Fibroblast of lung (primary cell): ENCODE data around the gene KCP. TPM values are rescaled to one million over a fixed set of nuclear protein-coding genes. Genes with fewer than 3 reads are reported as not detected.

Source experiments
- DNase-seq, 2 donors: peaks; one replicate each; pipeline versions ENCODE4 v3.0.0 to v3.0.0-alpha.2; 2010; ENCODE audit warnings: low read depth in 2 of 2
- H2AFZ ChIP-seq: 2 replicates; pipeline ENCODE4 v1.5.1; 2012; ENCODE audit warnings: low read length, control low read depth, inconsistent platforms
- H3K27ac ChIP-seq: 2 replicates; pipeline ENCODE4 v1.5.1; 2011; ENCODE audit warnings: low read length, control low read depth; ENCODE audit not compliant: insufficient read depth
- H3K27me3 ChIP-seq: 2 replicates; pipeline ENCODE4 v1.5.1; 2011; ENCODE audit warnings: mild to moderate bottlenecking, low read length; ENCODE audit not compliant: control insufficient read depth, insufficient read depth
- H3K36me3 ChIP-seq: 2 replicates; pipeline ENCODE4 v1.5.1; 2011; ENCODE audit warnings: low read length; ENCODE audit not compliant: control insufficient read depth, insufficient read depth
- H3K4me1 ChIP-seq: 2 replicates; pipeline ENCODE4 v1.5.1; 2011; ENCODE audit warnings: low read length; ENCODE audit not compliant: control insufficient read depth, insufficient read depth; ENCODE audit errors: extremely low read depth
- H3K4me2 ChIP-seq: 2 replicates; pipeline ENCODE4 v1.5.1; 2011; ENCODE audit warnings: low read length, control low read depth; ENCODE audit not compliant: insufficient read depth; ENCODE audit errors: extremely low read depth
- H3K4me3 ChIP-seq, 4 experiments: fragments of 200-600 bp in 1 of 4; sonication (generic) in 1 of 4; replicated peaks in 1 of 4; 2 replicates each; pipeline ENCODE4 v1.5.1; 2011 to 2016; ENCODE audit warnings: low read length in 4 of 4, low read depth in 3 of 4, mild to moderate bottlenecking in 3 of 4, control low read depth in 2 of 4, inconsistent platforms in 1 of 4, mixed read lengths in 1 of 4; ENCODE audit not compliant: insufficient read depth in 1 of 4; ENCODE audit errors: control extremely low read depth in 1 of 4
- H3K79me2 ChIP-seq: 2 replicates; pipeline ENCODE4 v1.5.1; 2012; ENCODE audit warnings: mild to moderate bottlenecking, low read length, inconsistent platforms; ENCODE audit not compliant: control insufficient read depth, insufficient read depth
- H3K9ac ChIP-seq: 2 replicates; pipeline ENCODE4 v1.5.1; 2011; ENCODE audit warnings: mild to moderate bottlenecking, low read length, control low read depth; ENCODE audit not compliant: insufficient read depth
- H3K9me3 ChIP-seq: 2 replicates; pipeline ENCODE4 v1.5.1; 2012; ENCODE audit warnings: low read depth, low read length; ENCODE audit not compliant: control insufficient read depth, insufficient read depth
- H4K20me1 ChIP-seq: 2 replicates; pipeline ENCODE4 v1.5.1; 2011; ENCODE audit warnings: low read length; ENCODE audit not compliant: control insufficient read depth, insufficient read depth; ENCODE audit errors: extremely low read depth
- EZH2 ChIP-seq: IDR thresholded peaks from 2 replicates; pipeline ENCODE4 v1.5.1; 2012; ENCODE audit warnings: low read length, control low read depth, mild to moderate bottlenecking; ENCODE audit errors: missing control alignments
- polyA plus RNA-seq, 2 donors: library from polyadenylated mRNA; depleted of rRNA in 1 of 2; stranded (reverse) in 1 of 2; unstranded in 1 of 2; fragments of >200 nt; gene quantifications; 2 replicates each; pipeline ENCODE4 v1.2.1, GENCODE V29; 2011 to 2012; ENCODE audit warnings: missing spikeins in 1 of 2
- total RNA-seq: library from RNA; depleted of rRNA; stranded (reverse); fragments of >200 nt; gene quantifications from 2 replicates; pipeline ENCODE4 v1.2.1, GENCODE V29; 2014
- TF ChIP-seq, protein P1 (sequence below), 2 donors: IDR thresholded peaks in 1 of 2; conservative IDR thresholded peaks in 1 of 2; 1 replicate in 1 of 2; 2 replicates in 1 of 2; pipeline ENCODE4 v1.5.1; 2011 to 2012; ENCODE audit warnings: low read length in 2 of 2, control low read depth in 1 of 2, inconsistent platforms in 1 of 2, low read depth in 1 of 2, mild to moderate bottlenecking in 1 of 2

Gene KCP
- total and polyA plus RNA-seq, 2 donors (not counting 1 experiment from before 2014, with no cell fraction given), result 0.08 to 0.50 TPM

DNA sequence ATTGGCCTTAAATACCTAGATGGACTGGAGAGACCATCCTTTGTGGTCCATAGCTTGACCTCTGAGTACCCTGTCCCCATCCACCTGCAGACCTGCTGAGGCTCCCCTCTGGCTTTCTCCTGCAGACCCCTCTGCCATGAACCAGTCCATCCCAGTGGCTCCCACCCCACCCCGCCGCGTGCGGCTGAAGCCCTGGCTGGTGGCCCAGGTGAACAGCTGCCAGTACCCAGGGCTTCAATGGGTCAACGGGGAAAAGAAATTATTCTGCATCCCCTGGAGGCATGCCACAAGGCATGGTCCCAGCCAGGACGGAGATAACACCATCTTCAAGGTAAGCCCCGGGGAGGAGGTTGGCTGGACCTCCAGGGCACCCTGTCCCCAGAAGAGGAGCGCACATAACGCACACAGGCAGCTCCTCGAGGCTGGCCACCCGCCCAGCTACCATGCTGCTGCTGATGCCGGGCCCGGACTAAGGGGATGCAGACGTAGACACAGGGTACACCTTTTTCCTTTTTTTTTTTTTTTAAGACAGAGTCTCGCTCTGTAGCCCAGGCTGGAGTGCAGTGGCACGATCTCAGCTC, 31.5 kb upstream of the KCP start:
- Histone ChIP-seq H3K36me3 (no peaks in the 10 kb centered on the region), H3K9ac (no peak overlapping the region), H2AFZ (no peak overlapping the region), H3K27me3 (peaks cover 23% of the 10 kb centered on the region), H3K4me3 (no peak overlapping the region), H3K9me3 (no peaks in the 10 kb centered on the region), H4K20me1 (no peaks in the 10 kb centered on the region), H3K27ac (no peak overlapping the region), H3K79me2 (no peaks in the 10 kb centered on the region), H3K4me1 (no peaks in the 10 kb centered on the region), H3K4me2 (no peak overlapping the region)
- TF ChIP-seq EZH2, result no peak
- TF ChIP-seq, protein P1, sequence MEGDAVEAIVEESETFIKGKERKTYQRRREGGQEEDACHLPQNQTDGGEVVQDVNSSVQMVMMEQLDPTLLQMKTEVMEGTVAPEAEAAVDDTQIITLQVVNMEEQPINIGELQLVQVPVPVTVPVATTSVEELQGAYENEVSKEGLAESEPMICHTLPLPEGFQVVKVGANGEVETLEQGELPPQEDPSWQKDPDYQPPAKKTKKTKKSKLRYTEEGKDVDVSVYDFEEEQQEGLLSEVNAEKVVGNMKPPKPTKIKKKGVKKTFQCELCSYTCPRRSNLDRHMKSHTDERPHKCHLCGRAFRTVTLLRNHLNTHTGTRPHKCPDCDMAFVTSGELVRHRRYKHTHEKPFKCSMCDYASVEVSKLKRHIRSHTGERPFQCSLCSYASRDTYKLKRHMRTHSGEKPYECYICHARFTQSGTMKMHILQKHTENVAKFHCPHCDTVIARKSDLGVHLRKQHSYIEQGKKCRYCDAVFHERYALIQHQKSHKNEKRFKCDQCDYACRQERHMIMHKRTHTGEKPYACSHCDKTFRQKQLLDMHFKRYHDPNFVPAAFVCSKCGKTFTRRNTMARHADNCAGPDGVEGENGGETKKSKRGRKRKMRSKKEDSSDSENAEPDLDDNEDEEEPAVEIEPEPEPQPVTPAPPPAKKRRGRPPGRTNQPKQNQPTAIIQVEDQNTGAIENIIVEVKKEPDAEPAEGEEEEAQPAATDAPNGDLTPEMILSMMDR (conservative IDR thresholded peaks at IDR 0.05 in 1 of 2, IDR thresholded peaks at IDR 0.05 in 1 of 2; ENCODE audit: low read depth in 1 of 2, low read length in 2 of 2), result no peak
- no peak for DNase-seq

DNA sequence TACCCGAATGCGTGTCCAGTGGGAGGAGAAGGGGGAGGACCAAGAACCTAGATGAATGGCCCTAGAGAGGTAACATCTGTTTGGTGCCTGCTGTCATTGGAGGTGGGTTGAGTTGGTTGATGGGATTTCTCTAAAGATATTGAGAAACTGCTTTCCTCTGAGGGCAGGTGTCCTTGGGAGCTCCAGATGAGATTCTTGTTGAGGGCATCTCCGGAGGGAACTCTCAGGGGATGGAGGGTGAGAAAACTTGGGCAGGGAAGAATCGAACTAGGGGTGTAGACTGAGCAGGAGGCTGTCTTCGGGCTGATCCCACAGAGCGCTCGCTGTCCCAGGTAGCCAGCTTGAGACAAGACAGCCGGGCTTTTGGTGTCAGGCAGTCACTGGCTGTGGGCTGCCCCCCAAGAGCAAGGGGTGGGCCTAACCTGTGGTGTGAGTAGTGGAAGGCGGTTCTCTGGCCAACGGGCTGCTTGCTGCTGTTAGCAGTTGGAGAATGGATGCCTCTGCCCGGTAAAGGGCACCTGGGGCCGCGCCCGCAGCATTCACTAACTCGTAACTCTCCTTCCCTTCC, 30.9 kb upstream of the KCP start:
- no peaks in the 10 kb centered on the region for H3K9me3 ChIP-seq
- no peaks in the 10 kb centered on the region for H4K20me1 ChIP-seq
- no peak overlapping the region for H2AFZ ChIP-seq
- no peaks in the 10 kb centered on the region for H3K4me1 ChIP-seq
- no peaks in the 10 kb centered on the region for H3K79me2 ChIP-seq
- no peaks in the 10 kb centered on the region for H3K36me3 ChIP-seq
- no peak overlapping the region for H3K27ac ChIP-seq
- DNase-seq, result no peak
- H3K4me3 ChIP-seq, result no peak overlapping the region
- no peak overlapping the region for H3K9ac ChIP-seq
- no peak overlapping the region for H3K4me2 ChIP-seq
- H3K27me3 ChIP-seq, result peaks cover 28% of the 10 kb centered on the region
- TF ChIP-seq, protein P1 (conservative IDR thresholded peaks at IDR 0.05 in 1 of 2, IDR thresholded peaks at IDR 0.05 in 1 of 2; ENCODE audit: low read depth in 1 of 2, low read length in 2 of 2), result no peak
- no peak for TF ChIP-seq EZH2

DNA sequence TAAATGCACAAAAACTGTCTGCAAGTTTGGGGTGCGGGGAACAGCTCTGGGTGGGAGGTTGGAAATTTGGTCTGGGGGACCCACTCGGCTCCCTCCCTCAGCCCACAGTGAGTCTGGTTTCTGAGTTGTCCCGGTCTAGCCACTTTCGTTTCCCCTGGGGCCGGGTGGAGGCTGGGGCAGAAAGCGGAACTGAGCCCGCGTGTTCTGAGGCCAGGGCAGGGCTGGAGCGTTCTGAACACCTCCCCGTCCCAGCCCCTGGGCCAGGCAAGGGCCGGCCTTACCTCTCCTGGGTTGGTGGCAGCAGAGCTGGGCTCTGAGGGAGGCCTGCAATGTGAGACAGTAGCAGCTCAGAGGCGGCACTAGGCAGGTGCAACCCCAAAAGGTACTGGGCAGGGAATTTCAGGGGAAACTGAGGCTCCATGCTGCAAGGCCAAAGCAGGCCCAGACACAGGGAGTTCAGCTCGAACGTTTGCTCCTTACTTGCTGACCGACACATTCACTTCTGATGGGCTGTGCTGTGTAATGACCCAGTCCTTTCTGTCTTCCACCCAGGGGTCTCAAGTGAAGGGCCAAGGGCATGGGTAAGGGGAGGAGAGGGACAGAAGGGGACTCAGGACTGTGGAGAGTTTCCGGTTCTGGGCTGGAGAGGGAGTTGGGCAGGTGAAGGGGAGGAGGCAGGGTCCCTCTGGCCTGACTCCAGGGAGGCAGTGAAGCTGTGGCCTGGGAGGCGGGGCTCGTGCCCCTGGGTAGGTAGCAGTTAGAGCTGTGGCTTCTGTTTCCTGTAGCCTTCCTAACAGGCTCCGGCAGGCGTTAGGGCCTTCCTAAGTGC, 30.2 kb upstream of the KCP start:
- Histone ChIP-seq H3K27me3 (peaks cover 28% of the 10 kb centered on the region), H3K4me1 (no peaks in the 10 kb centered on the region), H4K20me1 (no peaks in the 10 kb centered on the region), H3K9ac (no peak overlapping the region), H3K36me3 (no peaks in the 10 kb centered on the region), H3K4me2 (no peak overlapping the region), H3K27ac (no peak overlapping the region), H3K9me3 (no peaks in the 10 kb centered on the region), H3K79me2 (no peaks in the 10 kb centered on the region), H3K4me3 (no peak overlapping the region), H2AFZ (no peak overlapping the region)
- TF ChIP-seq, protein P1 (conservative IDR thresholded peaks at IDR 0.05 in 1 of 2, IDR thresholded peaks at IDR 0.05 in 1 of 2; ENCODE audit: low read depth in 1 of 2, low read length in 2 of 2), result no peak
- TF ChIP-seq EZH2, result no peak
- DNase-seq, result no peak
